VCaP (cell line): Measurements from ENCODE around the gene LAMA4.

Experiments
- H3K27ac ChIP-seq: fragments of 450-650 bp; 2 replicates; pipeline ENCODE4 v1.5.1; 2017
- TF ChIP-seq, protein P1 (sequence below): fragments of 450-650 bp; conservative IDR thresholded peaks from 2 replicates; pipeline ENCODE4 v1.5.1; 2017; ENCODE audit warnings: mild to moderate bottlenecking, moderate library complexity

Gene LAMA4

GRCh38 chr6:112141707-112142106 is 112.7 kb downstream of the LAMA4 start:
- no peak overlapping the region for H3K27ac ChIP-seq

DNA sequence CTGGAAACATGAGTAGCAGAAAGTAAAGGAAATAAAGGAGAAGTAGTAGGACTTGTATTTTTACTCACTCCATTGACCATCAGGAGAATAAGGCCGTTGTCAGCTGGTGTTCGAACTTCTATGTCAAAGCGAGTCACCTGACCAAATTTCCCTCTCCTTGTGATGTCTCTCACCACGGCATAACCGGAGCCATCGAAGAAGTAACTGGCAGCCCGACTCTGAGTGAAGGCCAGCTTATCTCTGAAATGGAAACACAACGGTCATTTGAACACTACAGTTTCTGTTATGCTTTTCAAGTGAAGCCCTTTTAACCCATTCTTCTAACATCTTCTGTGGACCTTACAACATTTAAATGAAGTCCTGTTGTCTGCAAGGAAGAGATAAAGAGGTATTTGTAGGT is 115.3 kb downstream of the LAMA4 start:
- no peak overlapping the region for H3K27ac ChIP-seq
- TF ChIP-seq, protein P1, sequence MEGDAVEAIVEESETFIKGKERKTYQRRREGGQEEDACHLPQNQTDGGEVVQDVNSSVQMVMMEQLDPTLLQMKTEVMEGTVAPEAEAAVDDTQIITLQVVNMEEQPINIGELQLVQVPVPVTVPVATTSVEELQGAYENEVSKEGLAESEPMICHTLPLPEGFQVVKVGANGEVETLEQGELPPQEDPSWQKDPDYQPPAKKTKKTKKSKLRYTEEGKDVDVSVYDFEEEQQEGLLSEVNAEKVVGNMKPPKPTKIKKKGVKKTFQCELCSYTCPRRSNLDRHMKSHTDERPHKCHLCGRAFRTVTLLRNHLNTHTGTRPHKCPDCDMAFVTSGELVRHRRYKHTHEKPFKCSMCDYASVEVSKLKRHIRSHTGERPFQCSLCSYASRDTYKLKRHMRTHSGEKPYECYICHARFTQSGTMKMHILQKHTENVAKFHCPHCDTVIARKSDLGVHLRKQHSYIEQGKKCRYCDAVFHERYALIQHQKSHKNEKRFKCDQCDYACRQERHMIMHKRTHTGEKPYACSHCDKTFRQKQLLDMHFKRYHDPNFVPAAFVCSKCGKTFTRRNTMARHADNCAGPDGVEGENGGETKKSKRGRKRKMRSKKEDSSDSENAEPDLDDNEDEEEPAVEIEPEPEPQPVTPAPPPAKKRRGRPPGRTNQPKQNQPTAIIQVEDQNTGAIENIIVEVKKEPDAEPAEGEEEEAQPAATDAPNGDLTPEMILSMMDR, result no peak

More at GRCh38 chr6:112141707-112142106, 112.7 kb downstream of the LAMA4 start:
- TF ChIP-seq, protein P1, result no peak

GRCh38 chr6:112130878-112131277 is 123.5 kb downstream of the LAMA4 start:
- TF ChIP-seq, protein P1, result no peak
- H3K27ac ChIP-seq, result no peak overlapping the region

GRCh38 chr6:112128208-112128607 is 126.2 kb downstream of the LAMA4 start:
- TF ChIP-seq, protein P1, result no peak
- no peak overlapping the region for H3K27ac ChIP-seq

- TF ChIP-seq, protein P1, result no peak
- no peak overlapping the region for H3K27ac ChIP-seq
Measured at GRCh38 chr6:112123982-112124381, 130.4 kb downstream of the LAMA4 start.

DNA sequence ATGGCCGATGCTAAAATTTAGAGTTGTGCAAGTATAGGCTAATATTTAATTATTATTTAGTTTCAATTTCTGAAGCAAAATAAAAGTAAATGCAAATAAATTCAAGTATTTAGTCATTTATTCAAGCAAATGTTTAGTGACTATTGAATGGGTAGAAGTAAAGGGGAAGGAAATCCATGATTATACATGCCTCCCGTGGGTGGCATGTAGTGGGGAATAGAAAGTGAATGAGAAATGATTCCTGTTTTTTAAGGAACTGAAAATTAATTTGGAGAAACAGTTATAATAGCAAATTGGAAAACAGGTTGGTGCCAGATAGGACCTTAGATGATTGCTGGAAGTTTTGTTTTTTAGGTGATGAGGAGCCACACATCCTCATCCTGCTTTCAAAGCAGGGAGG is 131.6 kb downstream of the LAMA4 start:
- TF ChIP-seq, protein P1, result no peak
- no peak overlapping the region for H3K27ac ChIP-seq

GRCh38 chr6:112118034-112118433 is 136.3 kb downstream of the LAMA4 start:
- TF ChIP-seq, protein P1, result no peak

More at GRCh38 chr6:112118034-112118433, 136.3 kb downstream of the LAMA4 start:
- H3K27ac ChIP-seq, result no peak overlapping the region
